ENCODE measurements around the gene IL17B.

- TF ChIP-seq CTCF (IDR thresholded peaks at IDR 0.05) = no peak
- no peak for TF ChIP-seq POLR2AphosphoS5 (IDR thresholded peaks at IDR 0.05; ENCODE audit: insufficient read depth in 1 of 2, low read depth in 1 of 2)
- TF ChIP-seq POLR2A (IDR thresholded peaks at IDR 0.05) = no peak
These were observed 50.9 kb downstream of the IL17B start for GRCh38 chr5:149328177-149328576.
